Measurements from ENCODE around the gene FUCA1. TPM values are rescaled to one million over a fixed set of nuclear protein-coding genes. Genes with fewer than 3 reads are reported as not detected.

FUCA1 gene
- total RNA-seq, 1 donor from 2014 or later = 18.1 TPM

DNA sequence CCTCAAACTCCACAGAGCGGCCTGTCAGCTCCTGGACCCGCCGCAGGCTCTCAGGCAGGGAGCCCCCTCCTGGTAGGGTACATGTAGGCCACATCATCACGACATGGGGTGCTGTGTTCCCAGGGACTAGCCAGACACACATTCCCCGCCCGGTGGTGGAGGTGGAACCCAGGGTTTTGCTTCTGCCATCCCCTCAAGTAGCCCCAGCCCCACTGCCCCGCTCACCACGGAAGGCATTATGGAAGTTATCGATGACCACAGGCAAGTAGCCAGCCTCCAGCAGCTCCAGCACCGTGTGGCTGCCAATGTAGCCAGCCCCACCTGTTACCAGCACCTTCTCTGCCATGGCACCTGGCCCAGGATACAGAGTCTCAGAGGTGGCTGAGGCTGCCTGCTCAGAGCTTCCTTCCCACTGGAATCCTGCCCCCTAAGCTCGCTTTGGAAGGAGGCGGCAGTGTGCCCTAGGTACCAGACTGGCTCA lies 69.4 kb downstream of the FUCA1 start:
- H3K27ac Mint-ChIP-seq = no peak overlapping the region
- H3K4me1 Mint-ChIP-seq (ENCODE audit: low read depth) = peaks cover 13% of the 10 kb centered on the region
- no peaks in the 10 kb centered on the region for H3K27me3 Mint-ChIP-seq
- no peak for DNase-seq (ENCODE audit: low spot score, unreplicated experiment)
- no peaks in the 10 kb centered on the region for H3K9me3 Mint-ChIP-seq (ENCODE audit: low read depth)
- TF ChIP-seq, protein P1, sequence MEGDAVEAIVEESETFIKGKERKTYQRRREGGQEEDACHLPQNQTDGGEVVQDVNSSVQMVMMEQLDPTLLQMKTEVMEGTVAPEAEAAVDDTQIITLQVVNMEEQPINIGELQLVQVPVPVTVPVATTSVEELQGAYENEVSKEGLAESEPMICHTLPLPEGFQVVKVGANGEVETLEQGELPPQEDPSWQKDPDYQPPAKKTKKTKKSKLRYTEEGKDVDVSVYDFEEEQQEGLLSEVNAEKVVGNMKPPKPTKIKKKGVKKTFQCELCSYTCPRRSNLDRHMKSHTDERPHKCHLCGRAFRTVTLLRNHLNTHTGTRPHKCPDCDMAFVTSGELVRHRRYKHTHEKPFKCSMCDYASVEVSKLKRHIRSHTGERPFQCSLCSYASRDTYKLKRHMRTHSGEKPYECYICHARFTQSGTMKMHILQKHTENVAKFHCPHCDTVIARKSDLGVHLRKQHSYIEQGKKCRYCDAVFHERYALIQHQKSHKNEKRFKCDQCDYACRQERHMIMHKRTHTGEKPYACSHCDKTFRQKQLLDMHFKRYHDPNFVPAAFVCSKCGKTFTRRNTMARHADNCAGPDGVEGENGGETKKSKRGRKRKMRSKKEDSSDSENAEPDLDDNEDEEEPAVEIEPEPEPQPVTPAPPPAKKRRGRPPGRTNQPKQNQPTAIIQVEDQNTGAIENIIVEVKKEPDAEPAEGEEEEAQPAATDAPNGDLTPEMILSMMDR (IDR thresholded peaks at IDR 0.05; ENCODE audit: unreplicated experiment) = no peak
- peaks cover 6% of the 10 kb centered on the region for H3K36me3 Mint-ChIP-seq (ENCODE audit: insufficient read depth)
- peak overlapping the region; percentile 89 for H3K4me3 Mint-ChIP-seq (ENCODE audit: low read depth)

DNA sequence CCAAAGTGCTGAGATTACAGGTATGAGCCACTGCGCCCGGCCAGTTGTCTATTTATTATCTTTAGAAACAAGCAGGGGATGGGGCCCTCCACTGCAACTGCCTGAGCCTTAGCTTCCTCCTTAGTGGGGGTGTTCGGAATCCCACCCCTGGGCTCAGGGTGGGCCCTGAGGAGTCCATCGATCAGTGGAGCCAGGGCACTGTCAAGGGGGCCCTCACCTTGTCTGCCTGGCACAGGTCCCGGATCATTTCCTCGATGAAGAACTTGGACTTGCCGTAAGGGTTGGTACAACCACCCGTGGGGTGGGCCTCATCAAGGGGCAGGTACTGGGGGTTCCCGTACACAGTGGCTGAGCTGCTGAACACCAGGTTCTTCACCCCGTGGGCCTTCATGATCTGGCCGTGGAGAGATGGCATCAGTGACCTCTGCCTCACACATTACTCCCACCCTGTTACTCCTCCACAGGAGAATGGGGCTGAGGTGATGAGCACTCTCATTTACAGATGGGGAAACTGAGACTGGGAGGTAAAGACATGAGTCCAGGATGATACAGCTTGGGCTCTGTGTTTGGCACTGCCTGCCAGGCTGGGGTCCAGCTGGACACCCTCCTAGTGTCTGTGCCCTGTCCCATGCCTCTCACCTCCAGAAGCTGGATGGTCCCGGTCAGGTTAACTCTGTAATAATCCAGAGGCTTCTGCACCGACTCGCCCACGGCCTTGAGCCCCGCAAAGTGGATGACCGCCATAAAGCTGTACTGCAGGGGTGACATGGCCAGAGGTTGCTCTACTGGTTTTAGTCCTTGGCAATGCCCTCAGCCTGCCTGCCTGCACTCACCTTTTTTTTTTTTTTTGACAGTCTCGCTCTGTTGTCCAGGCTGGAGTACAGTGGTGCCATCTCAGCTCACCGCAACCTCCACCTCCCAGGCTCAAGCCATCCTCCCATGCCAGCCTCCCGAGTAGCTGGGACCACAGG lies 70.3 kb downstream of the FUCA1 start:
- no peak for DNase-seq (ENCODE audit: low spot score, unreplicated experiment)
- Mint-ChIP-seq H3K27me3 (no peaks in the 10 kb centered on the region), H3K27ac (no peak overlapping the region), H3K36me3 (ENCODE audit: insufficient read depth) (peaks cover 6% of the 10 kb centered on the region), H3K4me3 (ENCODE audit: low read depth) (no peak overlapping the region), H3K4me1 (ENCODE audit: low read depth) (peaks cover 13% of the 10 kb centered on the region), H3K9me3 (ENCODE audit: low read depth) (no peaks in the 10 kb centered on the region)
- TF ChIP-seq, protein P1 (IDR thresholded peaks at IDR 0.05; ENCODE audit: unreplicated experiment) = no peak

DNA sequence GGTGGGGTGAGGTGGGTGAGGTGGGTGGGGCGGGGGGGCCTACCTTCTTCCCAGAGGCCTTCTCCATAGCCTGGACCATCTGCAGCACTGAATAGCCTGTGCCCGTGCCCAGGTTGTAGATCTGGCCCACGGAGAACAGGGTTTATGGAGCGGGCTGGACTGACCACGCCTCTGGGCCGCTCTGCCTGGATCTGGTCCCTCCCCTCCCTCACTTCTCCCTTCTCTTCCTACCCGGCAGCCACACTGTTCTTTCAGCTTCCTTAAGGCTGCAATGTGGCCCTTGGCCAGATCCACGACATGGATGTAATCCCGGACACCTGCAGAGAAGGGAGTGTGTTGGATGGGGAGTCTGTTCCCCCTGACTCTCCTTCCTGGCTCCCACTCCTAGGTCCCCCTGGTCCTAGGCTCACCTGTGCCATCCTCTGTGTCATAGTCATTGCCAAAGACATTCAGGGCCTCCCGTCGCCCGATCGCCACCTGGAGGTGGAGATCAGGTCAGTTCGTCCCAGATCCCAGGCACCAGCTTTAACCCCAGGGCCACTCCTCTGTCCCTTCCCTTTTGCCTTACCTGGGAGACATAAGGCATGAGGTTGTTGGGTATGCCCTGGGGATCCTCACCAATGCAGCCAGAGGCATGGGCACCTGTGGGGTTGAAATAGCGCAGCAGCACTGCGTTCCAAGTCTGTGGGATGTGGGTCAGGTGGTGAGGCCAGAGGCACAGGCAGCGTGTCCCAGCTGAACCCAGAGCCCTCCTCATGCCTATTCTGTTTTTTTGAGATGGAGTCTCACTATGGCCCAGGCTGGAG lies 71.4 kb downstream of the FUCA1 start:
- Mint-ChIP-seq H3K27ac (peak overlapping the region; percentile 41), H3K4me3 (ENCODE audit: low read depth) (no peak overlapping the region)
- DNase-seq (ENCODE audit: low spot score, unreplicated experiment) = no peak

DNA sequence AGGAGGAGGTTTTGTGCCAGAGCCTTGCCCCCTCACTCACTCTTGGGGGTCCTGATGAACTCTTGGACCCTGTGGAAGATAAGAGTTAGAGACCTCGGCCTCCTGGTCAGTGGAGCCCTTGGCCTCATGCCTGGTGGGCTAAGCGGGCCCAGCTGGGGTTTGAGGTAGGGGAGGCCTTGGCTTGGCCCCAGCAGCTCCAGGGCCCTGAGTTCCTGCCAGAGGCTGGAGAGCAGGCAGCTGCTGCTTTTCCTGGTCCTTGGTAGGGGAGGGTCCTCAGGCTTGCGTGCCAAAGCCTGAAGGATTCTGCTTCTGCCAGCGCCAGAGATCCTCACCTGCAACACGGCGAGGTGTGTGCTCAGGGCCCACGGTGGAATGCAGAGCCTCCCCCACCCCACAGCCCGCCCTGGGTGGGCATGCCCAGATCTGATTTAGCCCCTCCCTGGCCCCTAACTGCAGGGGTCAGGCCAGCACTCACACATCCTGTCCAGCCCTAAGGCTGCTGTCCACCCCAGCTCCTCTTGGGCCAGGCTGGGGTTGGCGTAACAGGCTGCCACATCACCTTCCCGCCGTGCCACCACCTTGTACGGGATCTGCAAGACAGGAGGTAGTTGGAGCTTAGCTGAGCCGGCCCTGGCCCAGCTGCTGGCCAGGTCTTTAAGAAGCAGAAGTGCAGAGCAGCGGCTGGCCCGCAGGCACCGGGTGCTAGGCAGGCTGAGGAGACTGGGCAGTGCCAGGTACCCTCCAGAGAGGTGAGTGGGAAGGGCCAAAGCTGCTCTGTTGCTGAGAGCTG lies 72.2 kb downstream of the FUCA1 start:
- Mint-ChIP-seq H3K4me1 (ENCODE audit: low read depth) (peaks cover 16% of the 10 kb centered on the region), H3K27me3 (no peaks in the 10 kb centered on the region), H3K4me3 (ENCODE audit: low read depth) (no peak overlapping the region), H3K27ac (no peak overlapping the region), H3K9me3 (ENCODE audit: low read depth) (no peaks in the 10 kb centered on the region), H3K36me3 (ENCODE audit: insufficient read depth) (peaks cover 6% of the 10 kb centered on the region)
- TF ChIP-seq, protein P1 (IDR thresholded peaks at IDR 0.05; ENCODE audit: unreplicated experiment) = no peak
- no peak for DNase-seq (ENCODE audit: low spot score, unreplicated experiment)

More for the DNA sequence above, 71.4 kb downstream of the FUCA1 start:
- H3K27me3 Mint-ChIP-seq = no peaks in the 10 kb centered on the region
- peaks cover 16% of the 10 kb centered on the region for H3K4me1 Mint-ChIP-seq (ENCODE audit: low read depth)
- no peaks in the 10 kb centered on the region for H3K9me3 Mint-ChIP-seq (ENCODE audit: low read depth)
- TF ChIP-seq, protein P1 (IDR thresholded peaks at IDR 0.05; ENCODE audit: unreplicated experiment) = peak; percentile 8
- peaks cover 6% of the 10 kb centered on the region for H3K36me3 Mint-ChIP-seq (ENCODE audit: insufficient read depth)

Other genes starting within 250 kb of the FUCA1 start
- gene RPL11, start 176.5 kb downstream of the FUCA1 start, total RNA-seq = 1,136 and 1,157 TPM in 2 replicates
- 37.5 and 40.8 TPM in 2 replicates for gene ELOA, start 124.8 kb downstream of the FUCA1 start, total RNA-seq
- 52.8 and 53.8 TPM in 2 replicates for gene PITHD1, start 89.9 kb downstream of the FUCA1 start, total RNA-seq
- 109 and 115 TPM in 2 replicates for gene LYPLA2, start 77.1 kb downstream of the FUCA1 start, total RNA-seq
- gene GALE, start 67.5 kb downstream of the FUCA1 start, total RNA-seq = 49.9 and 53.3 TPM in 2 replicates
- 30.0 and 30.3 TPM in 2 replicates for gene HMGCL, start 42.9 kb downstream of the FUCA1 start, total RNA-seq
- not detected in 2 replicates for gene CNR2, start 45.1 kb upstream of the FUCA1 start, total RNA-seq
- gene PNRC2, start 91.5 kb upstream of the FUCA1 start, total RNA-seq = 148 and 158 TPM in 2 replicates
- 215 and 220 TPM in 2 replicates for gene SRSF10, start 112.0 kb upstream of the FUCA1 start, total RNA-seq
- gene MYOM3, start 243.8 kb upstream of the FUCA1 start, total RNA-seq = 0.62 and 0.84 TPM in 2 replicates